Stimulated activated naive CD8-positive, alpha-beta T cell treated with anti-CD3 and anti-CD28 coated beads, Interleukin-15, Interleukin-2, amounts not matched to agents 100 U/mL and 50 U/mL, for 24 hours (primary cell): ENCODE results near the gene ANKRD40.
"Not testable (repeated sequence)": the region's sequence is repeated elsewhere in the genome, so short reads cannot be mapped to it uniquely, and the experiment has no call there.

Experiments used
- ATAC-seq: fragments of 150-1000 bp; cut with Tn5 transposase; one replicate; pipeline ENCODE4 v1.10.0; 2021
- DNase-seq: peaks from one replicate; pipeline ENCODE4 v3.0.0; 2021

ANKRD40 gene, protein sequence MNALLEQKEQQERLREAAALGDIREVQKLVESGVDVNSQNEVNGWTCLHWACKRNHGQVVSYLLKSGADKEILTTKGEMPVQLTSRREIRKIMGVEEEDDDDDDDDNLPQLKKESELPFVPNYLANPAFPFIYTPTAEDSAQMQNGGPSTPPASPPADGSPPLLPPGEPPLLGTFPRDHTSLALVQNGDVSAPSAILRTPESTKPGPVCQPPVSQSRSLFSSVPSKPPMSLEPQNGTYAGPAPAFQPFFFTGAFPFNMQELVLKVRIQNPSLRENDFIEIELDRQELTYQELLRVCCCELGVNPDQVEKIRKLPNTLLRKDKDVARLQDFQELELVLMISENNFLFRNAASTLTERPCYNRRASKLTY

DNA sequence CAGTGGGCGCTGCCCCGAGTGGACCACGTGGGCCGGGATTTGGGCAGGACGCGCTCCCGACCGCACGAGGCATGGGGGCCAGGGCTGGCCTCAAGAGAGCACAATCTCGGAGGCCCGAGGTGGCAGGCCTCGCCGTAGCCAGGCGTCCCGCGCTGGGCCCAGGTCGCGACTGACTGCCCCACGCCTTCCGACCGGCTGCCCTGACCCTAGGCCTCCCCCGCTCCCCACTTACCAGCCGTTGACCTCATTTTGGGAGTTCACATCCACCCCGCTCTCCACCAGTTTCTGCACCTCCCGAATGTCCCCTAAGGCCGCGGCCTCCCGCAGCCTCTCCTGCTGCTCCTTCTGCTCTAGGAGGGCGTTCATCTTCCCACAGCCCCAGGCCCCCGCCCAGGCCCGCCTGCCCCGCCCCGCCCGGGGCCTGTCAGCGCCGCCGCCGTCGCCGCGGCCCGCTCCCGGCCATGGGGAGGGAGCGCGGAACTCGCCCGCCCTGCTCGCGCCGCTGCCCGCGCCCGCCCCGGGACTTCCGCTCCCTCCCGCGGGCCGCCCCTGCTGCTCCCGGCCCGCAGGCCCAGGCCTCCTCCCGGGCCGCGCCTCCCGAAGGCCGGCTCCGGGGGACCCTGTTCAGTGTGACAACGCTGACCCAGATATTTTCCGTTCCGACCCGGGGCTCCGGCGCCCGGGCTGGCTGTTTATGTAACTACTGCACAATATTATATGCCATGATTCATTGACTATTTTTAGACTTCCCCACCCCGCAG lies at the start of gene ANKRD40:
ANKRD40 (minus strand) TSS at position 626 of the 761 bp plus-strand sequence; CDS start at position 366, 260 bp downstream.
- DNase-seq, result peak; percentile 92
- peak; percentile 90 for ATAC-seq

GRCh38 chr17:50754521-50754920 lies 46.8 kb upstream of the ANKRD40 start:
- ATAC-seq, result no peak
- no peak for DNase-seq

- ATAC-seq (no peak), DNase-seq (no peak)
Observed at GRCh38 chr17:50749245-50749644, 41.5 kb upstream of the ANKRD40 start.

GRCh38 chr17:50745631-50746030 lies 37.9 kb upstream of the ANKRD40 start:
- no peak for DNase-seq

DNA sequence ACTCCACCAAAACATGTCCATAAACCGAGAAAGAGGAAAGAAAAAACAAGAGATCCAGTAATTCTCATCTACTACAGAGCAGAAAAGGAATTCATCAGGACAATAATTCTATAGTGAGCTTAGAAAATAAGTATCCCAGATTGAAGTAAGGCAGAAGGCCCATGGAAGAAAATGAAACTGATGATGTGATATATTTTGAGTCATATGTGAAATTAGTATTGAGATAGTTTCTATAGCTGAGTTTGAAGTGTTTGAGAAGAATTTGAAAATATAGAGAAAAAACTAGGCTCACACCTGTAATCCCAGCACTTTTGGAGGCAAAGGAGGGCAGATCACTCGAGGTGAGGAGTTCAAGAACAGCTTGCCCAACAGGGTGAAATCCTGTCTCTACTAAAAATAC lies 31.4 kb upstream of the ANKRD40 start:
- DNase-seq (no peak), ATAC-seq (no peak)

More at GRCh38 chr17:50745631-50746030, 37.9 kb upstream of the ANKRD40 start:
- no peak for ATAC-seq

DNA sequence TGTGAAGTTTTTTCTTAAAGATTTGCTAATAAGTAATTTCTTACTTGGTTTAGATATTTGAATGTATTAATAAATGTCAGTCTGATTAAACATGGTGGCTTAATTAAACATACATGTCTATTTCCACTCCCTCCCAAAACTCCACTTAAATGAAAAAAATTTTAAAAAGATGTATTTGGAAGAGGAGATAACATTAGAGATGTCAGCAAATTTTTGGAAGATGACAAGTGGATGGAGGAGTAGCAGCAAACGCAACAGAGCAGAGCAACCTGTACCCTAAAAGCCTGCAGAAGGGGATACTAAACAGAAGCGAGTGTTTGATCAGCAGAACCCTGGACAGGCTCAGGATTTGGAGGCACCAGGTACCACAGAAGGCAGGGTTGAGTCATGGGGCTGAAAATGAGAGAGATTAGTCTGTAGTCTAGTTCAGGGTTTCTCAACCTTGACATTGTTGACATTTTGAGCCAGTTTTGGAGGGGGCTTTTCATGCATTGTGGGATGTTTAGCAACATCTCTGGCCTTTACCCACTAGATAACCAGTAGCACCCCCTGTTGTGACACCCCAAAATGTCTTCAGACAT lies 29.5 kb upstream of the ANKRD40 start:
- peak; percentile 92 for ATAC-seq
- no peak for DNase-seq

- DNase-seq (no peak), ATAC-seq (no peak)
Observed at GRCh38 chr17:50735287-50735686, 27.6 kb upstream of the ANKRD40 start.

GRCh38 chr17:50731575-50732460 lies 24.1 kb upstream of the ANKRD40 start:
- ATAC-seq (no peak), DNase-seq (no peak)

GRCh38 chr17:50728881-50729765 lies 21.4 kb upstream of the ANKRD40 start:
- DNase-seq (no peak), ATAC-seq (peak; percentile 55)

GRCh38 chr17:50728112-50728429 lies 20.4 kb upstream of the ANKRD40 start:
- ATAC-seq (no peak), DNase-seq (no peak)

- ATAC-seq, result no peak
- no peak for DNase-seq
Observed at GRCh38 chr17:50725769-50726655, 18.3 kb upstream of the ANKRD40 start.

GRCh38 chr17:50724622-50725021 lies 16.9 kb upstream of the ANKRD40 start:
- not testable (repeated sequence) for ATAC-seq, DNase-seq

- ATAC-seq, result no peak
- no peak for DNase-seq
Observed at GRCh38 chr17:50722746-50723145, 15.0 kb upstream of the ANKRD40 start.

GRCh38 chr17:50721194-50722010 lies 13.7 kb upstream of the ANKRD40 start:
- no peak for DNase-seq
- ATAC-seq, result no peak

DNA sequence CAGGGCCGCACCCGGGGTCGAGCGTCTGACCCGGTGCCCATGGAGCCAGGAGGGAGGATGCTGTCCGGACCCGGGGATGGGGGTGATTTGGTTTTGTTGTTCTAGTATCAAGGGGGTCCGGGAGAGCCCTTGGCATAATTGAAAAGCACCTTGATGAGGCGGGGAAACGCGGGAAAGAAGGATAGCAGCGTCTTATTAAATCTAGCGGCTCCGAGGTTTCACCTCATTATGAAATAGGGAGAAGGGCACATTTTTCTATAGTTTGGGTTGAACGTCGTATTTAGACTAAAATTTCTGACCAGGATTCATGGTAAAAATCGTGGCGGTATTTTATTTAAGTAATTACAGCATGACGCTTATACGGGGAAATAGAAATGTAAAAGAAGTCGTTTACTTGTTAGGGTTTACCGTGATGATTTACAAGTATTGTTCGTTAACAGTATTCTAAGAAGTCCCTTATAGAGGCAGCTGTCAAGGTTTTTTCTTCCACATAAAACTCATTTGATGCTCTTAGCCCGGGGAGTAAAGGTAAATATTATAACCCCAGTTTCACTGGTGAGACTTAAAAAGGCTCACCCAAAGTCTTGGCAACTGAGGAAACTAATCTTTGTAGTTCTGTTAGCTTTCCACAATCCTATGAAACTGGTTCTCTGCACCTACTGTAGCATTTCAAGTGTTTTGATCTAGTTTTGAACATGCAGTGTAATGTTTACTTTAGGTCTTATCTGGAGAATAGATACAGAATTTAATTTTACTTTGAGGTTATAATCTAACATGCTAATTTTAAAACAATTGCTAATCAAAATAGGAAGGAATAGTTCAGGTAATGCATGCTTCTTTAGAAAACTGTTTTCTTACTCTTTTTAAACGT lies 12.4 kb upstream of the ANKRD40 start:
- DNase-seq (no peak), ATAC-seq (no peak)

DNA sequence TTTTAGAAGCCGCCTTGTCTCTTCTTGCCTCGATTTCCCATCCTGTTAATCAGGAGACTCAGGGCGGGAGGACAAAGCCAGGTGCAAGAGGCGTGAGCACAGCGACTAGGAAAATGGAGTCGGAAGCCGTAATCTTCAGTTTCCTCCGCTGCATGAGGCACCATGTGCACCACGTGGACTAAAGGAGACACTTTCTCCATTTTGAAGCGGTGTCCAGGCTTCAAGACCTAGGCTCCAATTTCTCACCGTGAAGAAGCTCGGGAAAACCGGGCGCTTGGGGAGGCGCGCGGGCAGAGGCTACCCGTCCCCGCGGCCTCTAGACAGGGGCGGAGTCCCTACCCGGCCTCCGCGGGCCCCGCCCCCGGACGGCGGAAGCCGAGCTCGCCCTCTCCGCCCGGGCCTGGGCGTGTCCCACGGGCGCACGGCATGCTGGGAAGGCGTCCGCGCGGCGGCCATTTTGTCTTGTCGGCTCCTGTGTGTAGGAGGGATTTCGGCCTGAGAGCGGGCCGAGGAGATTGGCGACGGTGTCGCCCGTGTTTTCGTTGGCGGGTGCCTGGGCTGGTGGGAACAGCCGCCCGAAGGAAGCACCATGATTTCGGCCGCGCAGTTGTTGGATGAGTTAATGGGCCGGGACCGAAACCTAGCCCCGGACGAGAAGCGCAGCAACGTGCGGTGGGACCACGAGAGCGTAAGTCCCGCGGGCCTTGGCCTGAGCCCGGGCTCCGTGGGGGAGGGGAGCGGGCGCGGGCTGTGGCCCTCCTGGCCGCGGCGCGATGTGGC lies 11.6 kb upstream of the ANKRD40 start, which contains the start of gene LUC7L3:
LUC7L3 (plus strand) TSS at position 460 of the 780 bp plus-strand sequence; CDS start at position 590, 130 bp downstream.
- ATAC-seq (peak; percentile 98), DNase-seq (peak; percentile 95)

- no peak for ATAC-seq
- no peak for DNase-seq
Observed at GRCh38 chr17:50715471-50715870, 7.8 kb upstream of the ANKRD40 start.
